Germinal center (tissue), 1 donor: ENCODE data around the gene R3HDM2.

Experiments
- DNase-seq: peaks from one replicate; pipeline ENCODE4 v3.0.0; 2012; ENCODE audit warnings: mixed read lengths, low spot score

Gene R3HDM2

GRCh38 chr12:57216014-57216911, 214.6 kb downstream of the R3HDM2 start, which contains the start of gene NXPH4:
NXPH4 (plus strand) TSS chr12:57216794; CDS start chr12:57216970, 176 bp downstream.
- DNase-seq = peak; percentile 79

- DNase-seq = peak; percentile 51
Measured at GRCh38 chr12:57215668-57216013, 215.2 kb downstream of the R3HDM2 start.

GRCh38 chr12:57215065-57215464, 215.8 kb downstream of the R3HDM2 start:
- no peak for DNase-seq

GRCh38 chr12:57214398-57214781, 216.5 kb downstream of the R3HDM2 start:
- peak; percentile 81 for DNase-seq

GRCh38 chr12:57213763-57214397, 217.0 kb downstream of the R3HDM2 start:
- no peak for DNase-seq

DNA sequence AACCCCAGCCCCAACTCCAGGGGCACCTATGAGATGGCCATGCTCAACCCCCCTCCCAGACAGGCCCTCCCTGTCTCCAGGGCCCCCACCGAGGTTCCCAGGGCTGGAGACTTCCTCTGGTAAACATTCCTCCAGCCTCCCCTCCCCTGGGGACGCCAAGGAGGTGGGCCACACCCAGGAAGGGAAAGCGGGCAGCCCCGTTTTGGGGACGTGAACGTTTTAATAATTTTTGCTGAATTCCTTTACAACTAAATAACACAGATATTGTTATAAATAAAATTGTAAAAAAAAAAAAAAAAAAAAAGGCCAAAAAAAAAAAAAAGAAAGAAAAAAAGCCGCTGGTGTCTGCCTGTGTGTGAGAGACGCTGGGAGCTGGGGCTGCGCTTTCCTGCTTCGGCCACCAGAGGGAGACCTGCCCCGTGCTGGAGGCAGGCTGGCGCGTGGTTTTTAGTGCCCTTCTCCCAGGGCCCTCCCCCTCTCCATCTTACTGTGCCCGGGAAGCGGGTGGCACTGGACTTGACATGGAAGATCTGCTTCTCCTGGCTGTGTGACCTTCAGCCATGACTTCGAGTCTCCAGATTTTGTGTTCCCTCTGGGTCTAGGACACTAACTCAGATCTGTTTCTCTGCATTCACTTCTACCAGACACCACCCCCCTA, 217.7 kb downstream of the R3HDM2 start:
- DNase-seq = peak; percentile 88

GRCh38 chr12:57212701-57213057, 218.2 kb downstream of the R3HDM2 start:
- no peak for DNase-seq

- DNase-seq = no peak
Measured at GRCh38 chr12:57211791-57212700, 218.8 kb downstream of the R3HDM2 start.

DNA sequence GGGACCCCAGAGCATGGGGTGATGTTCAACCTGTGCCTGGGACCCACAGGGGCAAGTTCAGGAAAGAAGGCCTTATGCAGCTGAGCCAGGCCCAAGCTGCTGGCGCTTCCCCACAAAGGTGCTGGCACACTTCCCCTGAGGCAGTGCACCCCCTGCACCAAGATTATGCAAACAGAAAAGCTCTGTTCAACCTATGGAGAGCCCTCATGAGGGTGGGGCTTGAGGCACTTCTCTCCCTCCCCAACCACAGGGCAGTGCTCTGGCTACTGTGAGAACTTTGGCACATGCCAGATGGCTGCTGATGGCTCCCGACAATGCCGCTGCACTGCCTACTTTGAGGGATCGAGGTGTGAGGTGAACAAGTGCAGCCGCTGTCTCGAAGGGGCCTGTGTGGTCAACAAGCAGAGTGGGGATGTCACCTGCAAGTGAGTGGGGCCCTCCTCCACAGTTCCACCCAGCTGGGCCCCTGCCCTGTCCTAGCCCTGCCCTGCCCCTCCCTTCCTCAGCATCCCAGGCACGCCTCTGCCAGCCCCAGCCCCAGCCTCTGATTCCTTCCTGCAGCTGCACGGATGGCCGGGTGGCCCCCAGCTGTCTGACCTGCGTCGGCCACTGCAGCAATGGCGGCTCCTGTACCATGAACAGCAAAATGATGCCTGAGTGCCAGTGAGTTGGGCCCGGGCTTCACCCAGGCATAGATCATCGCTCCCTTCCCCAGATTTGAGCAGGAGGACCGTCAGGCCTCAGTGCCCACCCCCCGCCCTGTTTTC, 219.7 kb downstream of the R3HDM2 start:
- DNase-seq = no peak

- DNase-seq = no peak
Measured at GRCh38 chr12:57210461-57210860, 220.4 kb downstream of the R3HDM2 start.

DNA sequence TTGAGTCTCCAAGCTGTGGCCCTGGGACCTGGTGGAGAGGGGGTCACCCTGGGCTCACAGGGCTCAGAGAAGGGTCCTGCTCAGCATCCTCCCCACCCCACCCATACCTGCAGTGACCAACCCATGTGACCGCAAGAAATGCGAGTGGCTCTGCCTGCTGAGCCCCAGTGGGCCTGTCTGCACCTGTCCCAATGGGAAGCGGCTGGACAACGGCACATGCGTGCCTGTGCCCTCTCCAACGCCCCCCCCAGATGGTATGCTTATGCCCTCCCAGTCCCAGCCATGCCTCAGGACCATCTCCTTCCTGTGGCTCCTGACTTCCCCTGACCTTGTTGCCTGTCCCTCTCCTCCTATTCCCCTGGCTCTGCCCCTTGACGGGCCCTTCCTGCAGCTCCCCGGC, 220.9 kb downstream of the R3HDM2 start:
- DNase-seq = no peak

DNA sequence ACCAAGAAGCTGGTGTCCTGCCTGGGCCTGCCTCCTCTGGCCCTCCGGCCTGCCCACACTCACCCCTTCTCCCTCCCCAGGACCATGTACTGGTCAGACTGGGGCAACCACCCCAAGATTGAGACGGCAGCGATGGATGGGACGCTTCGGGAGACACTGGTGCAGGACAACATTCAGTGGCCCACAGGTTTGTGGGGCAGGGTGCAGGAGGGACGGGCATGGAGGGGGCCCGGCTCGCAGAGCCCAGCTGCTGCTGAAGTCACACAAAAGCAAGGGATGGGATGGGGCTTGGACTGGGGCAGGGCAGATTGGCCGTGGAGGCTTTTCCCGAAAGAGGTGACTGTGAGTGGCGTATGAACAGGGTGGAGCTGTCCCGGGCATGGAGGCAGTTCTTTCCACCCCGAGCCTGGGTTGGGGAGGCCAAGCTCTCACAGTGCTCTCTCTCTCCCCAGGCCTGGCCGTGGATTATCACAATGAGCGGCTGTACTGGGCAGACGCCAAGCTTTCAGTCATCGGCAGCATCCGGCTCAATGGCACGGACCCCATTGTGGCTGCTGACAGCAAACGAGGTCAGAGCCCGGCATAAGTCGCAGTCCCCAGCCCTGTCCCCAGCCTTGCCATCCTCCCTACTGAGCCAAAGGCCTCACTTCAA, 222.1 kb downstream of the R3HDM2 start:
- no peak for DNase-seq

DNA sequence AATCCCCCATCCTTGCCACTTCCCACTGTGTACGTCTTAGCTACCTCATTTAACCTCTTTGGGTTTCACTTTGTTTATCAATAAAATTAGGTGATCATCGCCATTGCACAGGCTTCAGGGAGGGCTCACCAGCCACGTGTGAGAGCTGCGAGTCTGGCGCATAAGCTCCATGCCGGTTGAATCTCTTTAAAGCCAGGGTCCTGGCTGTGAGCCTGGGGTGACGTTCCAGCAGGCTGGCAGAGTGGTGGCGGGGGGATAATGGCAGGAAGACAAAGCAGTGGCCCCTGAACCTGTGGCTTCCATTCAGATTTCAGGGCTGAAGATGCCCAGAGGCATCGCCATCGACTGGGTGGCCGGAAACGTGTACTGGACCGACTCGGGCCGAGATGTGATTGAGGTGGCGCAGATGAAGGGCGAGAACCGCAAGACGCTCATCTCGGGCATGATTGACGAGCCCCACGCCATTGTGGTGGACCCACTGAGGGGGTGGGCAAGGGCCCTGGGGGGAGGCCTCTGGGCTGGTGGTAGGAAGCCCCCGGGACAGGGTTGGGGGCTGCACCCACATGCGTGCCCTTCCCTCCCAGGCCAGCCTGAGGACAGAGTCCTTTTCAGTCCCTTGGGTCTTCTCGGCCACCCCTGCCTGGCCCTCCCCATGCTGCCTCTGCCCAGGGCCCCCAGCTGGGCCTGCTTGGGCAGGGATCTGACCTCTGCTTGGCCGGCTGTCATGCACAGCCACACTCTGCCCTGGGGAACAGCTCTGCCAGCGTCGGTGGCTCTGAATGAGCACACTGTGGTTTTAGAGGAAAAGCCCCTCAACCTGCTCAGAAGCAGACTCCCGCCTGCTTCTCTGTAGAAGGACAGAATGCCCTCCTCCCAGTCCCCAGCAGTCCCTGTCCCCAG, 222.9 kb downstream of the R3HDM2 start:
- DNase-seq = no peak

- no peak for DNase-seq
Measured at GRCh38 chr12:57205931-57206330, 224.9 kb downstream of the R3HDM2 start.

DNA sequence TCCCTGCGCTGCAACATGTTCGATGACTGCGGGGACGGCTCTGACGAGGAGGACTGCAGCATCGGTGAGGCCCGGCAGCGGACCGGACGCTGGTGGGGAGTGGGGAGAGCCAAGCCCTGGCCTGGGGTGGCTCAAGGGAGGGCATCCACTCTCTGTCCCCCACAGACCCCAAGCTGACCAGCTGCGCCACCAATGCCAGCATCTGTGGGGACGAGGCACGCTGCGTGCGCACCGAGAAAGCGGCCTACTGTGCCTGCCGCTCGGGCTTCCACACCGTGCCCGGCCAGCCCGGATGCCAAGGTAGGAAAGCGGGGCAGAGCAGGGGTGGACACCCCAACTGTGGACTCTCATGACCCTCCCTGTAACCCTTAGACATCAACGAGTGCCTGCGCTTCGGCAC, 225.7 kb downstream of the R3HDM2 start:
- no peak for DNase-seq

- no peak for DNase-seq
Measured at GRCh38 chr12:57204454-57204853, 226.4 kb downstream of the R3HDM2 start.

- DNase-seq = no peak
Measured at GRCh38 chr12:57203791-57204190, 227.1 kb downstream of the R3HDM2 start.
